ENCODE data around the gene NKAIN2.

Gene NKAIN2

DNA sequence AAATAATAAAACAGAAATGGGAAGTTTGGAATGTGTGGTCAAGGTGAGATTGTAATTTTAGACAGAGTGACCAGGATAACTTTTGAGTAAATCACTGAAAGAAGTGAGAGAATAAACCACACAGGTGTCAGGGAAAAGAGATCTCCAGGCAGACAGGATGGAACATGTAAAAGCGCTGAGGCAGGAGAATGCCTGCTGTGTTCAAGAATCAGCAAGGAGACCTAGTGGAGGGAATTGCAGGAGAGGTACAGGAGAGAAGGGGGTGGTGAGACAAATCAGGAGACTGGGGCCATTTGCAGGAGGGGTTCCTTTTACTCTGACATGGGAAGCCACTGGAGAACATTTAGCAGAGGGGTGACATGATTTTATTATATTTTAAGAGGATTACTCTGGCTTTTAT is 456.7 kb downstream of the NKAIN2 start:
- DNase-seq (ENCODE audit: low read depth): no peak
- TF ChIP-seq, protein P1, sequence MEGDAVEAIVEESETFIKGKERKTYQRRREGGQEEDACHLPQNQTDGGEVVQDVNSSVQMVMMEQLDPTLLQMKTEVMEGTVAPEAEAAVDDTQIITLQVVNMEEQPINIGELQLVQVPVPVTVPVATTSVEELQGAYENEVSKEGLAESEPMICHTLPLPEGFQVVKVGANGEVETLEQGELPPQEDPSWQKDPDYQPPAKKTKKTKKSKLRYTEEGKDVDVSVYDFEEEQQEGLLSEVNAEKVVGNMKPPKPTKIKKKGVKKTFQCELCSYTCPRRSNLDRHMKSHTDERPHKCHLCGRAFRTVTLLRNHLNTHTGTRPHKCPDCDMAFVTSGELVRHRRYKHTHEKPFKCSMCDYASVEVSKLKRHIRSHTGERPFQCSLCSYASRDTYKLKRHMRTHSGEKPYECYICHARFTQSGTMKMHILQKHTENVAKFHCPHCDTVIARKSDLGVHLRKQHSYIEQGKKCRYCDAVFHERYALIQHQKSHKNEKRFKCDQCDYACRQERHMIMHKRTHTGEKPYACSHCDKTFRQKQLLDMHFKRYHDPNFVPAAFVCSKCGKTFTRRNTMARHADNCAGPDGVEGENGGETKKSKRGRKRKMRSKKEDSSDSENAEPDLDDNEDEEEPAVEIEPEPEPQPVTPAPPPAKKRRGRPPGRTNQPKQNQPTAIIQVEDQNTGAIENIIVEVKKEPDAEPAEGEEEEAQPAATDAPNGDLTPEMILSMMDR (IDR thresholded peaks at IDR 0.05; ENCODE audit: insufficient read depth, low read depth, low read length, missing control alignments): no peak
- no peak overlapping the region for H3K4me3 ChIP-seq (ENCODE audit: low read depth, low read length)

GRCh38 chr6:124269733-124270132 is 466.1 kb downstream of the NKAIN2 start:
- H3K4me3 ChIP-seq (ENCODE audit: low read depth, low read length): no peak overlapping the region
- no peak for DNase-seq (ENCODE audit: low read depth)
- TF ChIP-seq, protein P1 (IDR thresholded peaks at IDR 0.05; ENCODE audit: insufficient read depth, low read depth, low read length, missing control alignments): no peak

DNA sequence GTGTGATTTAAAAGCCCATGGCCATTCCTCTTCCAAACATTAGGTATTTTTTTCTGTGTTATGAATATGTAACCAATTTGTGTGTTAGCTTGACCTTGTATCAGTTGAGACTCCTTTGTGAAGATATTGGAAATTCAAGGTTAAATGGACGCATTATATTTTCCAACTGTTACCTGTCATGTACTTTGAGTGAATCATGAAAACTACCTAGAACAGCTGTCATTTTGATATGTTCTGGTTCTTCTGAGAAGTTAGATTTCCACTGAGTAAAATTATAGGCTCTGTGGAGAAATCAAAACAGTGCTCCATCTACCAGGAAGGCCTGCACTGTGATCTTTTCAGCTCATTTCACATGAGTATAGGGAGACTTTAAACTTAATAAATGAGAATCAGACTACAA is 470.0 kb downstream of the NKAIN2 start:
- TF ChIP-seq, protein P1 (IDR thresholded peaks at IDR 0.05; ENCODE audit: insufficient read depth, low read depth, low read length, missing control alignments): no peak
- DNase-seq (ENCODE audit: low read depth): no peak
- no peak overlapping the region for H3K4me3 ChIP-seq (ENCODE audit: low read depth, low read length)

- H3K4me3 ChIP-seq (ENCODE audit: low read depth, low read length): no peak overlapping the region
- TF ChIP-seq, protein P1 (IDR thresholded peaks at IDR 0.05; ENCODE audit: insufficient read depth, low read depth, low read length, missing control alignments): no peak
- no peak for DNase-seq (ENCODE audit: low read depth)
Measured at GRCh38 chr6:124282541-124282940, 478.9 kb downstream of the NKAIN2 start.

- TF ChIP-seq, protein P1 (IDR thresholded peaks at IDR 0.05; ENCODE audit: insufficient read depth, low read depth, low read length, missing control alignments): no peak
- no peak for DNase-seq (ENCODE audit: low read depth)
- no peak overlapping the region for H3K4me3 ChIP-seq (ENCODE audit: low read depth, low read length)
Measured at GRCh38 chr6:124283486-124283885, 479.8 kb downstream of the NKAIN2 start.

GRCh38 chr6:124285146-124285545 is 481.5 kb downstream of the NKAIN2 start:
- no peak for DNase-seq (ENCODE audit: low read depth)
- H3K4me3 ChIP-seq (ENCODE audit: low read depth, low read length): no peak overlapping the region
- TF ChIP-seq, protein P1 (IDR thresholded peaks at IDR 0.05; ENCODE audit: insufficient read depth, low read depth, low read length, missing control alignments): no peak

DNA sequence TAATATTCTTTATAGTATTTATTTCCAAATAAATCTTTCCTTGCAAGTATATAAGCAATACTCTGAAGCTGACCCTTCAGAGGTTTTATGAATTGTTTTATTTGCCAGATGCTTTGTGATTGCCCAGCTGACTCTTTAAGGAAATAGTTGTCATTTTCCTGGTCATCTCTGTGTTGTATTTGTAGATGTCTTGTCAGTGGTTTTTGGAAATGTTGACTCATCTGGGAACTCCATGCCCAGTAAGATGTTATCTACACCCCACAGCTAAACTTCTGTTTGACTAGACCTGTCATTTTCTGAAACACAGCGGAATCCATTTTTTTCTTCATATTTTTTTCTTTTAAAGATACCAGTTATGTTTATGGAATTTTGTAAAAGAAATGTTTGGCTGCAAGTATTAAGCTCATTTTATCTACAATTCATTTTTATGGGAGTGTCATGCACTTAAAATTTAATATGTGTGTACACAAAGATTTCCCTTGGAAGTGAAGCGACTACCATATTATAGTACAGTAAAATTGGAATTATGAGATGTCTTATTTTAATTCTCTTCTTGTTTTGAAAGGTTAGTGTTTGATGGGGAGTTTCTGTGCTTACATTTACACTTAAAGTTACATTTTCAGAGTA is 491.0 kb downstream of the NKAIN2 start:
- no peak overlapping the region for H3K4me3 ChIP-seq (ENCODE audit: low read depth, low read length)
- no peak for DNase-seq (ENCODE audit: low read depth)
- TF ChIP-seq, protein P1 (IDR thresholded peaks at IDR 0.05; ENCODE audit: insufficient read depth, low read depth, low read length, missing control alignments): no peak

All from GM12865 (cell line).